Ascending aorta (tissue), 2 donors: ENCODE data around the gene SPINK5. TPM values are rescaled to one million over a fixed set of nuclear protein-coding genes. Genes with fewer than 3 reads are reported as not detected.

ENCODE experiments used
- DNase-seq, 2 donors: peaks; one replicate each; pipeline ENCODE4 v3.0.0-alpha.2; 2019; ENCODE audit warnings: low spot score in 2 of 2
- H3K27ac ChIP-seq, 2 donors: fragments of 200-600 bp; sonication (generic); one replicate each; pipeline ENCODE4 v1.5.1; 2016 to 2017; ENCODE audit warnings: mild to moderate bottlenecking in 1 of 2
- H3K27me3 ChIP-seq: fragments of 200-600 bp; sonication (generic); one replicate; pipeline ENCODE4 v1.5.1; 2017
- H3K36me3 ChIP-seq, 2 donors: fragments of 200-600 bp; sonication (generic); one replicate each; pipeline ENCODE4 v1.5.1; 2016
- H3K4me1 ChIP-seq, 2 donors: fragments of 200-600 bp; sonication (generic); one replicate each; pipeline ENCODE4 v1.5.1; 2016 to 2017; ENCODE audit warnings: mild to moderate bottlenecking in 1 of 2
- H3K4me3 ChIP-seq, 2 donors: fragments of 200-600 bp; sonication (generic); one replicate each; pipeline ENCODE4 v1.5.1; 2016 to 2017; ENCODE audit warnings: mild to moderate bottlenecking in 1 of 2
- H3K9me3 ChIP-seq, 2 donors: fragments of 200-600 bp; sonication (generic); one replicate each; pipeline ENCODE4 v1.5.1; 2016
- CTCF ChIP-seq, 3 experiments: fragments of 200-600 bp in 2 of 3; fragments of 450-650 bp in 1 of 3; sonication (generic) in 2 of 3; IDR thresholded peaks; one replicate each; pipeline ENCODE4 v1.5.1; 2016 to 2019; ENCODE audit warnings: antibody characterized with exemption in 3 of 3, mild to moderate bottlenecking in 1 of 3, moderate library complexity in 1 of 3
- intact Hi-C: fragments of 100-400 bp; cut with DNase I; formaldehyde crosslinking; loops from one replicate; pipeline ENCODE4 v1.15.1; 2023
- total RNA-seq: library from RNA; depleted of rRNA; stranded (reverse); fragments of >200 nt; gene quantifications from one replicate; pipeline ENCODE4 v1.1.0, GENCODE V29; 2016

Gene SPINK5
- total RNA-seq, 1 donor from 2014 or later: not detected

DNA sequence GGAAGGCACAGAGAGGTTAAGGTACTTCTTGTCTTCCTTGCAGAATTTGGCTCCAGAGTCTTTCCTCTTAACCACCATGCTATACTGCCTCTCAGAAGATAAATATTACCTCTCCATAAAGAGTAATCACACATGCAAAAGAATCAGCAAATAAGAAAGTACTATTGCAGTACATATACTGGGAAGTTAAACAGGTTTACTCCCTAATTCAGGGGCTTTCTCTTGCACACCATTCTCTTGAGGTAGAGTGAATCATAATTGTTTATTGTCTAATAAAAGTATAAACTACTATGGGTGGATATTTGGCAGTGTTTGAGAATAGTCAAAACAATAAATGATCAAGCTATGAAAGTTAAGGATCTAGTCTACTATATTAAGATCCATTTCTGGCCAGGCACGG, 40.4 kb downstream of the SPINK5 start:
- no peaks in the 10 kb centered on the region for H3K36me3 ChIP-seq
- no peak overlapping the region for H3K4me3 ChIP-seq
- no peaks in the 10 kb centered on the region for H3K27me3 ChIP-seq
- intact Hi-C loops: no loop called here
- no peak overlapping the region for H3K27ac ChIP-seq
- H3K4me1 ChIP-seq: no peaks in the 10 kb centered on the region
- TF ChIP-seq CTCF (IDR thresholded peaks at IDR 0.05): no peak
- H3K9me3 ChIP-seq: no peaks in the 10 kb centered on the region
- DNase-seq: no peak

- Histone ChIP-seq H3K4me3 (no peak overlapping the region), H3K36me3 (no peaks in the 10 kb centered on the region), H3K4me1 (no peaks in the 10 kb centered on the region), H3K27me3 (no peaks in the 10 kb centered on the region), H3K9me3 (no peaks in the 10 kb centered on the region), H3K27ac (no peak overlapping the region)
- DNase-seq: no peak
- intact Hi-C loops: no loop called here
- no peak for TF ChIP-seq CTCF (IDR thresholded peaks at IDR 0.05)
These were observed 43.8 kb downstream of the SPINK5 start for GRCh38 chr5:148107608-148108007.

DNA sequence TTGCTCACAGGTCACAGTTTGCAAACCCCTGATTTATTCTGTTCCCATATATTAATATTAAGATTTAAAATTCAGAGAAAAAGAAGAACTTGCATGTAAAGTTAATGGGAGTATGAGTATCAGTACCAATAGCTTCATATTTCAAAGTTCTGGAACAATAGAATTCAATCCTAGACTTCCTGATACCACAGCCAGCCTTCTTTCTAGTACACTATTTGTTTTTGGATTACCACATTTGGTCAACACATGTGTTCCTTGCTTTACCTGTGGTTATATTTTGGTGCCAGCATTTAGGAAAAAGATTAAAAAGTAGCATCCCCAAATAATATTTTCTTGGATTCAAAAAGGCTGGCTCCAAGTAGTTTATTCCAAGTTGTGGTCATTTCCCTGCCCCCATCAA, 49.5 kb downstream of the SPINK5 start:
- no peak overlapping the region for H3K4me3 ChIP-seq
- no peaks in the 10 kb centered on the region for H3K36me3 ChIP-seq
- H3K4me1 ChIP-seq: no peaks in the 10 kb centered on the region
- intact Hi-C loops: no loop called here
- DNase-seq: no peak
- no peak overlapping the region for H3K27ac ChIP-seq
- H3K9me3 ChIP-seq: no peaks in the 10 kb centered on the region
- TF ChIP-seq CTCF (IDR thresholded peaks at IDR 0.05): no peak
- no peaks in the 10 kb centered on the region for H3K27me3 ChIP-seq

DNA sequence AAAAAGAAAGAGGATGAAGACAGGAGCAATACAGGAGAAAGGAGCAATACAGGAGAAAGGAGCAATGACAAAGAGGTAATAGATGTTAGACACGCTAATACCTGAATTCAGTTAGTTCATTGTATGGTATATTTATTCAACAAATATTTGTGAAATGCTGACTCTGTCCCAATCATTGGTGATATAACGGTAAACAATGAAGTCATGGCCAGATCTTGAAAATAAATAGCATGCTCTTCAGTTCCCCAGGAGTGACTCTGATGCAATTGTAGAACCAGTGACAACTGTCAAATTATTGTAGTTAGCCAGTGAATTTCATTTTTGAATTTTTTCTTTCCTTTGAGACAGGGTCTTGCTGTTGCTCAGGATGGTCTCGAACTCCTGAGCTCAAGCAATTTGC, 56.5 kb downstream of the SPINK5 start:
- no peaks in the 10 kb centered on the region for H3K36me3 ChIP-seq
- DNase-seq: no peak
- H3K9me3 ChIP-seq: no peaks in the 10 kb centered on the region
- H3K4me3 ChIP-seq: no peak overlapping the region
- TF ChIP-seq CTCF (IDR thresholded peaks at IDR 0.05): no peak
- H3K4me1 ChIP-seq: no peaks in the 10 kb centered on the region
- intact Hi-C loops: no loop called here
- H3K27ac ChIP-seq: no peak overlapping the region
- no peaks in the 10 kb centered on the region for H3K27me3 ChIP-seq

DNA sequence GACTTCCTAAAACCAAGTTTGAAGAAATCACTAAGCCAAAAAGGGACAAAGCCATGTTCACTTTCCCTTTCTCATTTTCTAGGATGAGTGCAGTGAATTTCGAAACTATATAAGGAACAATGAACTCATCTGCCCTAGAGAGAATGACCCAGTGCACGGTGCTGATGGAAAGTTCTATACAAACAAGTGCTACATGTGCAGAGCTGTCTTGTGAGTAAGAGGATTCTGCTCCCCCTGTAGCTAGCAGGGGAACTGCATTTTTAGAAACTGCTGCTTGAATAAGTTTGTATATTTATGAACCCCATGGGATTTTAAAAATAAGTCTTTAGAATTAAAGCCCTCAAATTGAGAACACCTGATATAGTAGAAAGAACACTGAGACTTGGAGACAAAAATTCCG, 61.9 kb downstream of the SPINK5 start:
- no peak for TF ChIP-seq CTCF (IDR thresholded peaks at IDR 0.05)
- H3K36me3 ChIP-seq: no peaks in the 10 kb centered on the region
- intact Hi-C loops: no loop called here
- no peaks in the 10 kb centered on the region for H3K27me3 ChIP-seq
- H3K4me1 ChIP-seq: no peaks in the 10 kb centered on the region
- H3K4me3 ChIP-seq: no peak overlapping the region
- H3K27ac ChIP-seq: no peak overlapping the region
- no peak for DNase-seq
- no peaks in the 10 kb centered on the region for H3K9me3 ChIP-seq
